Left lung (tissue), 10 donors: ENCODE measurements around the gene AGO3. TPM values are rescaled to one million over a fixed set of nuclear protein-coding genes. Genes with fewer than 3 reads are reported as not detected.
"Not testable (repeated sequence)": the region's sequence is repeated elsewhere in the genome, so short reads cannot be mapped to it uniquely, and the experiment has no call there.

Source experiments
- ATAC-seq: fragments of 200-7000 bp; cut with Tn5 transposase; one replicate; pipeline ENCODE4 v1.9.1; 2020; ENCODE audit warnings: moderate library complexity
- DNase-seq, 4 donors: peaks; one replicate each; pipeline ENCODE4 v3.0.0-alpha.2; 2013 to 2020
- H3K27ac ChIP-seq, 2 donors: fragments of 200-600 bp; sonication (generic) in 1 of 2; one replicate each; pipeline versions ENCODE4 v1.5.0 to v1.8.0; 2020 to 2021
- H3K27me3 ChIP-seq, 2 donors: fragments of 200-600 bp; sonication (generic) in 1 of 2; one replicate each; pipeline versions ENCODE4 v1.5.0 to v1.8.0; 2020 to 2021
- H3K36me3 ChIP-seq, 2 donors: fragments of 200-600 bp; sonication (generic) in 1 of 2; one replicate each; pipeline versions ENCODE4 v1.5.0 to v1.8.0; 2020 to 2021
- H3K4me1 ChIP-seq, 2 donors: fragments of 200-600 bp; one replicate each; pipeline ENCODE4 v1.8.0; 2021
- H3K4me3 ChIP-seq, 2 donors: fragments of 200-600 bp; sonication (generic) in 1 of 2; one replicate each; pipeline versions ENCODE4 v1.5.0 to v1.8.0; 2020 to 2021; ENCODE audit warnings: mild to moderate bottlenecking in 1 of 2
- H3K9me3 ChIP-seq, 2 donors: fragments of 200-600 bp; sonication (generic) in 1 of 2; one replicate each; pipeline versions ENCODE4 v1.5.0 to v1.8.0; 2020 to 2021
- intact Hi-C, 2 donors: fragments of 100-400 bp; cut with DNase I; formaldehyde crosslinking; loops; one replicate each; pipeline versions ENCODE4 v1.11.2 to v1.14.2; 2022
- polyA plus RNA-seq, 6 donors: library from polyadenylated mRNA; unstranded; fragments of 120-200 nt; gene quantifications; one replicate each; pipeline ENCODE4 v1.2.1, GENCODE V29; 2013; ENCODE audit not compliant: insufficient read length in 6 of 6
- total RNA-seq, 2 donors: library from RNA; stranded (reverse); fragmentation: NEBNext Ultra II Directional; extraction: Animal tissue kit (Norgen Biotek cat#: 25700); gene quantifications; one replicate each; pipeline ENCODE4 v1.2.1, GENCODE V29; 2021
- TF ChIP-seq, protein P1 (sequence below), 2 donors: fragments of 200-600 bp; sonication (generic) in 1 of 2; IDR thresholded peaks; one replicate each; pipeline versions ENCODE4 v1.5.0 to v1.8.0; 2021; ENCODE audit warnings: antibody characterized with exemption in 2 of 2
- donor health status: DM: no; HTN: yes; CAD: no.
- donor health status: DM: no; HTN: no; CAD: no.

Gene AGO3
- total and polyA plus RNA-seq, 8 donors, result 18.7 to 30.1 (median 21.9) TPM

GRCh38 chr1:35958558-35958957 lies 27.7 kb downstream of the AGO3 start:
- Histone ChIP-seq H3K4me1 (no peaks in the 10 kb centered on the region), H3K9me3 (no peaks in the 10 kb centered on the region), H3K27me3 (no peaks in the 10 kb centered on the region), H3K36me3 (peaks cover 0 to 11% of the 10 kb centered on the region in 2 donors), H3K27ac (no peak overlapping the region), H3K4me3 (no peak overlapping the region)
- ATAC-seq (no peak), DNase-seq (no peak)
- intact Hi-C loops, result no loop called here
- TF ChIP-seq, protein P1, sequence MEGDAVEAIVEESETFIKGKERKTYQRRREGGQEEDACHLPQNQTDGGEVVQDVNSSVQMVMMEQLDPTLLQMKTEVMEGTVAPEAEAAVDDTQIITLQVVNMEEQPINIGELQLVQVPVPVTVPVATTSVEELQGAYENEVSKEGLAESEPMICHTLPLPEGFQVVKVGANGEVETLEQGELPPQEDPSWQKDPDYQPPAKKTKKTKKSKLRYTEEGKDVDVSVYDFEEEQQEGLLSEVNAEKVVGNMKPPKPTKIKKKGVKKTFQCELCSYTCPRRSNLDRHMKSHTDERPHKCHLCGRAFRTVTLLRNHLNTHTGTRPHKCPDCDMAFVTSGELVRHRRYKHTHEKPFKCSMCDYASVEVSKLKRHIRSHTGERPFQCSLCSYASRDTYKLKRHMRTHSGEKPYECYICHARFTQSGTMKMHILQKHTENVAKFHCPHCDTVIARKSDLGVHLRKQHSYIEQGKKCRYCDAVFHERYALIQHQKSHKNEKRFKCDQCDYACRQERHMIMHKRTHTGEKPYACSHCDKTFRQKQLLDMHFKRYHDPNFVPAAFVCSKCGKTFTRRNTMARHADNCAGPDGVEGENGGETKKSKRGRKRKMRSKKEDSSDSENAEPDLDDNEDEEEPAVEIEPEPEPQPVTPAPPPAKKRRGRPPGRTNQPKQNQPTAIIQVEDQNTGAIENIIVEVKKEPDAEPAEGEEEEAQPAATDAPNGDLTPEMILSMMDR (IDR thresholded peaks at IDR 0.05), result no peak

GRCh38 chr1:35959304-35959703 lies 28.4 kb downstream of the AGO3 start:
- Histone ChIP-seq H3K4me3 (no peak overlapping the region), H3K4me1 (no peaks in the 10 kb centered on the region), H3K36me3 (peaks cover 0 to 11% of the 10 kb centered on the region in 2 donors), H3K9me3 (no peaks in the 10 kb centered on the region), H3K27me3 (no peaks in the 10 kb centered on the region), H3K27ac (no peak overlapping the region)
- intact Hi-C loops, result no loop called here
- DNase-seq, result no peak
- no peak for ATAC-seq
- TF ChIP-seq, protein P1 (IDR thresholded peaks at IDR 0.05), result no peak

DNA sequence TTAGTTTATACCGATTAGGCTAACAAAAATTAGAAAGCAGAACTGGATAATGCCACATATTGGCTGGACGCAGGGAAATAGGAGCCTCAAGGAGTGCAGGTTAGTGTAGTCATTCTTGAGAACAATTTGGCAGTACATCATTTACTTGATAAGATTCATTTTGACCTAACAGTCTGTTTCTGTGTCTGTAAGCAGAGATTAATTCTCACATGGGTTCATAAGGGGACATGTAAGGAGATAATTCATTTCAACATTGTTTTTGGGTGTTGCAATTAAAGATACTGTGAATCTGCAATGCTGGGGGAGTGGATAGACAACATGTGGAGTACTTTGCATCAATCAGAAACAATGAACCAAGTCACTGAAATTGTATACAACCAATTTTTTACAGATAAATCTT lies 32.0 kb downstream of the AGO3 start:
- Histone ChIP-seq H3K27ac (no peak overlapping the region), H3K9me3 (no peaks in the 10 kb centered on the region), H3K4me3 (no peak overlapping the region), H3K27me3 (no peaks in the 10 kb centered on the region), H3K36me3 (peaks cover 0 to 12% of the 10 kb centered on the region in 2 donors), H3K4me1 (no peaks in the 10 kb centered on the region)
- DNase-seq, result no peak
- intact Hi-C loops, result no loop called here
- TF ChIP-seq, protein P1 (IDR thresholded peaks at IDR 0.05), result no peak
- no peak for ATAC-seq

GRCh38 chr1:35964277-35964676 lies 33.4 kb downstream of the AGO3 start:
- H3K9me3 ChIP-seq, H3K27me3 ChIP-seq, H3K4me1 ChIP-seq, intact Hi-C loops, H3K27ac ChIP-seq, H3K4me3 ChIP-seq, DNase-seq, ATAC-seq: not testable (repeated sequence)
- peaks cover 0 to 19% of the 10 kb centered on the region in 2 donors for H3K36me3 ChIP-seq

GRCh38 chr1:35968396-35968795 lies 37.5 kb downstream of the AGO3 start:
- intact Hi-C loops, result no loop called here
- no peak for ATAC-seq

GRCh38 chr1:35971601-35972000 lies 40.7 kb downstream of the AGO3 start:
- intact Hi-C loops, result no loop called here
- no peak overlapping the region for H3K27ac ChIP-seq
- H3K4me3 ChIP-seq, result no peak overlapping the region
- no peaks in the 10 kb centered on the region for H3K9me3 ChIP-seq
- peaks cover 0 to 52% of the 10 kb centered on the region in 2 donors for H3K36me3 ChIP-seq
- H3K4me1 ChIP-seq, result no peaks in the 10 kb centered on the region
- ATAC-seq (no peak), DNase-seq (no peak)
- TF ChIP-seq, protein P1 (IDR thresholded peaks at IDR 0.05), result no peak
- no peaks in the 10 kb centered on the region for H3K27me3 ChIP-seq

More at GRCh38 chr1:35968396-35968795, 37.5 kb downstream of the AGO3 start:
- Histone ChIP-seq H3K4me1 (no peaks in the 10 kb centered on the region), H3K27ac (no peak overlapping the region), H3K36me3 (peaks cover 0 to 38% of the 10 kb centered on the region in 2 donors), H3K9me3 (no peaks in the 10 kb centered on the region), H3K4me3 (no peak overlapping the region), H3K27me3 (no peaks in the 10 kb centered on the region)
- TF ChIP-seq, protein P1 (IDR thresholded peaks at IDR 0.05), result no peak
- no peak for DNase-seq

- intact Hi-C loops, H3K9me3 ChIP-seq, H3K4me1 ChIP-seq, H3K27ac ChIP-seq, H3K27me3 ChIP-seq, H3K4me3 ChIP-seq, DNase-seq, ATAC-seq: not testable (repeated sequence)
- H3K36me3 ChIP-seq, result peaks cover 0 to 43% of the 10 kb centered on the region in 2 donors
Measured at GRCh38 chr1:35972631-35973030, 41.7 kb downstream of the AGO3 start.
